Stimulated activated CD8-positive, alpha-beta memory T cell treated with anti-CD3 and anti-CD28 coated beads, Interleukin-2, amount 100 ng/mL, for 1 hour (primary cell): Measurements from ENCODE around the gene CDH13.

ENCODE experiments used
- DNase-seq, 2 donors: peaks; one replicate each; pipeline ENCODE4 v3.0.0-alpha.2; 2020; ENCODE audit warnings: low read depth in 2 of 2

Gene CDH13

DNA sequence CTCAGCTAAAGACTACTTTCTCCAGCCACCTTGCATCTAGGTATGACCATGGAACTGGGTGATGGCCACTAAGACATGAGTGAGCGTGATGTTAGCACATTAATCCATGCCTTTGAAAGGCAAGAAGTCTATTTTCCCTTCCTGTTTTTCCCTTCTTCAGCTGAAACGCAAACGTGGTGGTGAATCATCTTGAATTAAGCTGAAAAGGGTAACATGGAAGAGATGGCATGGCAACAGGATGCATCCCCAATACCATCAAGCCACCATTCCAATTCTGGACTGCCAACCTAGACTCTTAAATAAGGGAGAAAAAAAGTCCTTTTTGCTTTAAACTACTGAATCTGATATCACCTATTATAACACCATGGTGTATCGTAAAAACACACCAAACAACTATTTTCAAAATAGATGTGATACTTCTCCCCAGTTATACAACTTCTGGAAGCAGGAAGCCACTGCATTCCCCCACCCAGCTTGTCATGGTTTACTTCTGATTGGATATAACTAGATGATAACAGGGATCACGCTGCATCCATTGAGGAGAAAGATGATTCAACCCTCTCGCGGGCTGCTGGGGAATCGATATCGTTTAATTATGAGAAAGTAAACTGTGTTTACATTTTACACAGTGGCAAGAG lies 368.6 kb downstream of the CDH13 start:
- no peak for DNase-seq

DNA sequence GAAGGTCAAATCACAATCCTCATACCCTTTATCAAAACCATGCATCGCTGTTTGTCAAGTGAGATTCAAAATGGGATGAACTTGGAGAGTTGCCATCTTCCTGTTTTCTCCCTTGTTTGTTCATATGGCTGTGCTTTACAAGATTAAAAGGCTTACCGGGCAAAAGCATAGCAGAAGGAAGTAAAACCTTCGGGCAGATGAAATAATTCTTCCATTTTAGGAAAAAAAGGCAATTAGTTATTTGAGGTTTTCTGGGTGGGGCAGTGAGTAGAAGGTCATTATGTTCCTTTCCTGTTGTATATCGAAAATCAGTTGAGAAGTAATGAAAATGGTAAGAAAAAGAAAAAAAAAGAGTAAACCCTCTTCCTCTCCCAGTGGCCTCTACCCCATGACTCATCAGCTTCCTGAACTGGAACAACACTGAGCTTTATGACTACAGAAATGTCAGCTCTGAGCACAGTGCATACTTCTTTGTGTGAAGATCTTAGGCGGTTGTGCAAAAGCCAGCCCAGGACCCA lies 369.2 kb downstream of the CDH13 start:
- DNase-seq = no peak

DNA sequence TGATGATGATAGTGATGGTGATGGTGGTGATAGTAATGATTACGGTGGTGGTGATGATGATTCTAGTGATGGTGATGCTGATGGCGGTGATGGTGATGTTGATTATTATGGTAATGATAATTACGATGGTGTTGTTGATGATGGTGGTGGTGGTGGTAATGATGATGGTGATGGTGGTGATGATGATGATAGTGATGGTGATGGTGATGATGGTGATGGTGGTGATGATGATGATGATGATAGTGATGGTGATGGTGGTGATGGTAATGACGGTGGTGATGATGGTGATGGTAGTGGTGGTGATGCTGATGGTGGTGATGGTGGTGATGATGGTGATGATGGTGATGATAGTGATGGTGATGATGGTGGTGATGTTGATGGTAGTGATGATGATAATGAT lies 370.0 kb downstream of the CDH13 start:
- no peak for DNase-seq

DNA sequence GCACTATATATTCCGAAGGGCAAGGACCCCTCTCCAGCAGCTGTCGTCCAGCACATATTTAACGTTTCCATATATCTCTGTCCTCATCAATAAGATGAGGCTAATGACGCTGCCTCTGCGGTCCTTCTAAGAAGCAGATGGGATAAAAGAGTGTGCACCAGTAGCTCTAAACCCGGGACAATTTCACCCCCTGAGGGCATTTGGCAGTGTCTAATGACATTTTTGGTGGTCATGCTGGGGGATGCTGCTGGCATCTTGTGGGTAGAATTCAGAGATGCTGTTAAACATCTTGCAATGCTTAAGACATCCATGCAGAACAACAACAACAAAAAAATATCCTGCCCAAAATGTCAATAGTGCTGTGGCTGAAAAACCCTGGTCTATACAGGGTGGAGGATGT lies 372.9 kb downstream of the CDH13 start:
- no peak for DNase-seq

DNA sequence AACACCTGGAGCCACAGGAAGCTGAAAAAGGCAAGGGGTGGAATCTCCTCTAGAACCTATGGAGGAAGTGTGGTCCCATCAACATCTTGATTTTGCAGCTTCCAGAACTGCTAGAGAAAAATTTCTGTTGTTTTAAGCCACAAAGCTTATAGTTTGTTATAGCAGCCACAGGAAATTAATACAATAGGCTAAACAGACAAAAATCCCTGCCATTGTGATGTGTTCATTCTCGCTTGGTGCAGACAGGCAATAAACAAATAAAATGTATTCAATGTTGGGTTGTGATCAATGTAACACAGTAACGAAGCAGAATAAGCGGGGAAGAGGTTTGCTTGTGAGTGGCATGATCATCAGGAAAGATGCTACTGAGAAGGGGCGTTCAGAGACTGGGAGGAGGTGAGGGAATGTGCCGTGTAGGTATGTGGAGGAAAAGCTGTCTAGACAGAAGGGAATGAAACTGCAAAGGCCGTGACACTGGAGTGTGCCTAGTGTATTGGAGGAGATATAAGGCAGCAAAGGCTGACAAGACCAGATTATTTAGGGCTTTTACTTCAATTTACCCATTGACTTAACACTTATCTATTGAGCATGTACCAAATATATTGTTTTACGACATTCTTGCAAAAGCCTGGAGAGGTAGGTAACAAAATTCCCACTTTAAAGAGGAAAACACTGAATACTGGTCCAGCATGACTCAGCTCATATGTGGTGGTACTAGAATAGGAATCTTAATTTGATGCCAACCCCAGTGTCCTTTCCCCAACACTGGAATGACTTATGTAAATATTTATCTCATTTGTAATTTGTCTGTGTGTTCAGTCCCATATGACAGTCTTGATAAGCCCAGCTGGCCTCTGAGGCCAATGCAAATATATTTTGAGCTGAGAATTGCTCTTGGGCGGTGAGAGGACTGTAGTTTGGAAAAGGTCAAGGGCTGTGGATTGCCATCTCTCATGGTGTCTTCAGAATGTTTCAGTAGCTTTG lies 375.9 kb downstream of the CDH13 start:
- DNase-seq = no peak

DNA sequence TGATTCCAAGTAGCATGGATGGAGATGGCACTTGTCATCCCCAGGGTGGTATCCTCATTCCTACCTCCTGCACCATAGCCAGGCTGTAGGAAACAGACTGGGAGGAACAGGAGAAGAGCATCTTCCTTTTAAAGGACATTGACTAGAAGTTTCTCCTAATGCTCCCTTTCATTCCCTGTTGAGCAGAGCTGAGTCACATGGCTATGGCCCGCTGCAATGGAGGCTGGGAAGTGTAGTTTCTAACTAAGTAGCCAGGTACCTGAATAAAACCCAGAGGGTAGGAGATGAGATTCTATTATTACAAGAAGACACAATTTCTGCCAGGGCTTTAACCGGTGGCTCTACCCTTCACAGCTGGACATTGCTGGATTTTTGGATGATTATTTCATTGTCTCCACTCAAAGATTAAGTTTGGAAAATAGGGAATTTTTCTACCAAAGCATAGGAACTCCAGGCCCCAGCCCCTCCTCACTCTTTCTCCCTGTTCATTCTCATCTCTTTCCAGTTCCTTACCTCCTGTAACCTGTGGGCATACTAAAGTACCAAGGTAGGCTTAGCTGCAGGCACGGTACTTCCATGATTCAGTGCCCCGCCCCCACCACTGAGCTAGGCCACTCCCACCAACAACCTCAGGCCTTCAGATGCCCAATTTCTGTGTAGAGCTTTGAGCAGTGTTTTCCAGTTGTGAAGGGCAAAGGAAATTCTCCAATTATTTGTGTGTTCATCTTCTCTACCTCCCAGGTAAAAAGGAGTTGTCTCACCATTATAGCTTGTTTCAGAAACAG lies 378.3 kb downstream of the CDH13 start:
- no peak for DNase-seq

DNA sequence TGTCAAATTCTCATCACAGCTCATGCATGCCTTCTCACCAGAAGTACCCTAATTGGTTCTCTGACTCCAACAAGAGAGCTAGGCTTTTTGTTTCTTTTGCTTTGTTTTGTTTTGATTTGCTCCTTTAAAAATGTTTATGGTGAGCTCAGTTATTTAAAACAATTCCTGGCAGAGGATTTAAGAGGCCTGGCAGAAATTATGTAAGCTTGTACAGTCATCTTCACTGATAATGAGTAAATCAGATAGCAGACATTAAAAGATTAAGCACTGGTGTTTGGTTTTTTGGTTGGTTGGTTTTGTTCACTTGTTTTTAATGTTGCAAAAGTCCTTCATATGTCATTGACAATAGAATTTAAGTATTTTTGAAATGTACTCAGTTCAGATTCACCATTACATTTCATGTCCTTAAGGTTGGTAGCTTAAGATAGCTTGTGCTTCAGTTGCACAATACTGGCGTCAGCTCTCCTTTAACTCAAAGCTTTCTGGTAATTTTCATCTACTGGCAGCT lies 378.9 kb downstream of the CDH13 start:
- no peak for DNase-seq

DNA sequence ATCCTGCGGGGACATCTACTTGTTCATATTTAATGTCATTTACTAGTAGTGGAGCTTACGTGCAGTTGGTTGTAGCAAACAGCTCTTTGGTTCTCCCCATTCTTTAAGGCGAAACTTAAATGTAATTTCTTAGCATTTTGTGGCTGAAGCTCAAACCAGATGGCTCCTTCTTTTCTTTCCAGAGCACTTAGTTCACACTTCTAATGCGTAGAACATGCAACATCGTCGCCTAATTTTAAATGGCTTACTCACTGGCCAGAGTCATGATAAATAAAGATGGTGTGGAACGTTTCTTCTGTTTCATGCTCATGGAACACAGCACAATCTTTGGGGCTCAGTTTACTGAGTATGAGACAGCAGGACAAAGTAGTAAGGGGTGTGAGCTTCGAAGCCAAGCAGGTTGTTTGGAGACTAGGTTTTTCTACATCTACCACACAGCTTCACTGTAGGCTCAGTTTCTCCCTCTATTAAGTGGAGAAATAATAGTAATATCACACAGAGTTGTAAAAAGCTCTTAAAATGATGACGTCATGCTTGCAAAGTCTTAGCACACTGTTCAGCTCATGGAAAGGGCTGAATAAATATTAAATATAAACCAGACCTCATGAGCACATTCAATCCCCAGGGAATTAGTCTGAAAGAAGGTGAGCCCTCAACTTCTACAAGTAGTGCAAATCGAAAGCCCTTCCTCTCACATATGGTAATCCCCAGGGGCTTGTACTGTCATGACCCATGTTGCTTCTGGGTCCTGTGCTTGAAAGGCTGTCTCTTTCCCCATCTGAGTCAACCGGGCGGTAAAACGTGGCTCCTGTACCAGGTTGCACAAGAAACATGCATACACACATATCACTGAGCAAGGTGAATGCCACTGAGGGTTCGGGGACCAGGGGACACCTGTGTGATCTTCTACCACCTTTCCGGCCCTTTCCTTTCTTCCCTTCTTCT lies 384.3 kb downstream of the CDH13 start:
- DNase-seq = no peak

DNA sequence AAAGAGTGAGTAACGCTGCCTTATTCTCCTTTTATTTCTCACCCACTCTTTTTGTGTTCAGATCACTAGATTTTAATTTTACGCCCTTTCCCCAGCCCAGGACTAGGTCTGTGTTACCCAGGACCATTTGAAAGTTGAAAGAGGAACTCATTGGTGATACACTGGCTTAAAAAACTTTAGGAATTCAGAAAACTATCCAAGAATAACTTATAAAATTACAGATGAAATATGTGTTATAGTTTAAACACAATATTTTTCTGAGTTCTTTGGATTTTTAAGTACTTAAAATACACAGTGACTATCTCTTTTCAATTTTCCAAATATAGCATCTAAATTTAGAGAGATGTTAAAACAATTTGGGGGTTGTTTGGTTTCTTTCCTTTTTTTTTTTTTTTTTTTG lies 385.2 kb downstream of the CDH13 start:
- no peak for DNase-seq

DNA sequence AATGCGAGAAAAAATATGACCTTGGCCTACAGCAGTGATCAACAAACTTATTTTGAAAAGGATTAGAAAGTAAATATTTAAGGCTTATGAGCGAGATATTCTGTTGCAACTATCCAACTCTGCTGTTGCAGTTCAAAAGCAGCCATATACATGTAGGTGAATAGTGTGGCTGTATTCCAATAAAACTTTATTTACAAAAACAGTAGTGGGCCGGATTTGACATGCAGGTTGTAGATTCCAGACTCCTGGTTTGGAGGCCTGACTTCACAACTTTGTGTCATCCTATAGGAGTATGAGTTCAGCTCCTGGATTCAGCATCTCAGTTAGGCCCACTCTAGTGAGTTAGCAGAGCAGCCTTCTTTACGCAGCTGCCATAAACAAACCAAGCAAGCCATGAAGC lies 386.3 kb downstream of the CDH13 start:
- no peak for DNase-seq

DNA sequence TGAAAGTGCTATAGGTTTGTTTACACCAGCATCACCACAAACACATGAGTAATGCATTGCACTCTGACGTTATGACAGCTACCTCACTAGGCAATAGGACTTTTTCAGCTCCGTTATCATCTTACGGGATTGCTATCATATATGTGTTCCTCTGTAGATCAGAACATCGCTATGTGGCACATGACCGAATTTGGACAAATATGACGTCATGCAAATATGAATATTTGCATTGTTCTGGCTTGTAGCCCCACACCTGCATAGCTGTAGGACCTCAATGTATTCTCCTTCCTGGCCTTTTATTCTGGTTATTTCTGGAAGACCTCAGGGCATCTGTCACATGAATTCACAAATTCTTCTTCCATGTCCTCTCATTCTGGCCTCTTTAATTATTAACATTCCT lies 393.2 kb downstream of the CDH13 start:
- no peak for DNase-seq

DNA sequence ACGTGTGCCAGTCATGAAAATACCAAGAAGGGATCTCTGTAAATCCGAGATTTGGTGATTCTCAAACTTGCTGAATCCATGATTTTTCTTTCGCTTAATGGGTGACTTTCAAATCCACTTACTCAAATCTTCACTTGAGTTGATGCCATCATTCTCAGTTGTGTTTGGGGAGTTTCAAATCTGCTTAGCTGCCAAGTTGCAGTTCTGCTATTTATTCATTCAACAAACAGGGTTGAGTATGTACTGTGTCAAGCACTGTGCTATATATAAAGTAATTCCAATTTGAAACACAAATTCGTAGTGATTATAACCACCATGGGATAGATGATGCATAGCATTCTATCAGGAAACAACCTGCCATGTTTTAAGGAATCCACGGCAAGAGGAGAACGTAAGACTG lies 394.3 kb downstream of the CDH13 start:
- no peak for DNase-seq

DNA sequence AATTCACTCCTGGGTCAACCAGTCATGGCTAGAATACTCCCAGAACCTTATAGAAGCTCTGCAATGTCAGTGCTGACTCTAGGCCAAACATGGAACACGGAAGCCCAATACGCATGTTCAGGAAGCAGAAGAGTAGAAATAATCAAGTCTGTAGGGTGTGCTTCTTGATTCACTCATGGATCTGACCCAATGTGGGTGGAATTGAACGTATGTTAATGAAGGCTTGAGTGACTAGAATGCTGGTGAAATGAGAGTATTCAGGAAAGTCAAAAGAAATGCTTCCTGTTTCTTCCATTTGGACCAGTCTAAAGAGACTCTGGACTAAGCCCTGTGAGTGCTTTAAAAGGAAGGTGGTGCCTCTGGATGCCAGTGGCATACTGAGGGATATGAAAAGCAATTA lies 395.0 kb downstream of the CDH13 start:
- DNase-seq = no peak

DNA sequence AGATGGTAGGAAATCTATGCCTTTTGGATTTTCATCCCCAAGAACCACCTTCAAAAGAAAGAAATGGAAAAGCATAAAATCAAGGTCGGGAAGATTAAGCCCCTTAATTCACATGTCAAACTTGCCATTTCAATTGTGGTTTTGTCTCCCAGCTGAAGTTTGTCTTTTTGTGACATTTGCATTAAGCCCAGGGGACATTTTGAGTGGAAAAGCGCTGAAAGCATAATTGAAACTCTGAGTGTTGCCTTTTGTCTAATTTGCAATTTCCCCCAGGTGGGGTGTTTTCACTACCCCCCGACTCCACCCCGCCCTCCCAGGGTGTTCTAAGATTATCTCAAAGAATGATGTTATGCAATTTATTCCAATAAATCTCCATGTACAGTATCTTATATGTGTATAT lies 396.2 kb downstream of the CDH13 start:
- DNase-seq = no peak

DNA sequence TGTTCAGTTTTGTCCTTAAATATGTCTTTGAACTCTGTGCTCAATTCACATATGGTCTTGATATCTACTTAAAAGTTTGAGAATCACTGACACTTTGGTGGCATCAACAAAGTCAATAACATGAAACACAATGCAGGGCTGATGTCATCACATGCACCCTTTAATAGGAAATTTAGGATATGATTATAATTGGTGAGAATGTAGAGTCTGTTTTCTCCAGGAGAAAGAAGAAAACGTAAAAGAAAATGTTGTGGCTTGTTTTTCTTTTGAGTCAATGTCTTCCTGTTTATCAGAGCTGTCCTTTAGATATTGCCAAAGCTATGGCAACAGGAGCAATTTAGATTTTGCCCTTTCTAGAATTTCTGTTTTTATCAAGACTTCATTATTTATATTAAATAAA lies 396.9 kb downstream of the CDH13 start:
- no peak for DNase-seq

DNA sequence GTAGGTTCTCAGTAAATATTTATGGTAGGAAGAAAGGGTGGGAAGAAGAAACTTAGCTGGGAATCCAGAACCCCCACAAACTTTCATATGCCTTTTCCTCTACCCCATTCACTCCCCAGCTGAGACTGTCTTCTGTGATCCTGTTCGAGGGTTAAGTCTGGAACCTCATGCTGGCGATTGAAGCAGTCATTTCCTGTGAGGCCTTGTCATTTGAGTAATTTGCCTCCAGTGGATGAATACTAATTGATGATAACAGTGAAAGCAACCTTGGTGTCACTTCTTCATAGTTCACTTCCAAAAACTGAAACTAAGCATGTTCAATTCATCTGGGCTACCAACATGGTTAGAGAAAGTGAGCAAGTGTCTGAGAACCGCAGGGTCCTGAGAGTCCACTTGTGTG lies 401.2 kb downstream of the CDH13 start:
- DNase-seq = no peak

DNA sequence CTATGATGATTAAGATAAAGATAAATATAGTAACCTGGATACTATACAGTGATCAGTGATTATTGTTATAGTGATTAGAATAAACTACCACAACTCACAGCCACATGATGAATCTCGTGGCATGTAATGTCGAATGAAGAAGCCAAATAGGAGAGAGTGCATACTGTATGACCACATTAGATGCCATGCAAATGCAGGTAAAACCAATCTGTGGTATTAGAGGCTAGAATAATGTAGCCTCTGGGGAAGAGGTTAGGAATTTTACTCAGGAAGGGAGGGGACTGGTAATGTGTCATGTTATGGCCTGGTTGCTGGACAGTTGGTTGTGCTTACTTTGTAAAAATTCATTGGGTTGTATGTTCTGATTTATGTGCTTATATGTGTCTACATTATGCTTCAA lies 402.7 kb downstream of the CDH13 start:
- DNase-seq = no peak

DNA sequence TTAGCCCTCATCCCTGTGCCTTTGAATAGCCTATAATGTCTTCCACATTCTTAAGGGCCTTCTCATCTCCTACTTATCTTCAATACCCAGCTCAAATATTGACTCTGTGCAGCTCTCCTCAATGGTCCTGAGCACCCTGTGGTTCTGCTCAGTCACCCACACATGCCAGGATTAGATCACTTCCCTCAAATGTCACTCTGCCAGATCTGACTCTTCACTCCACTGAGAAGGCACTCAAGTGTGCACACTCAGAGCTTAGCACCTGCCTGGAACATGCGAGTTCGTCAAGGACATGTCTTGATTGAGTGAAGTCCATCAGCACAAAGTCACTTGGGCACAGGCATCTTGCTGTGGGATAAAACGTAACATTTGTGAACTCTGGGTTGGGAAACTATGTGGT lies 404.8 kb downstream of the CDH13 start:
- DNase-seq = no peak

DNA sequence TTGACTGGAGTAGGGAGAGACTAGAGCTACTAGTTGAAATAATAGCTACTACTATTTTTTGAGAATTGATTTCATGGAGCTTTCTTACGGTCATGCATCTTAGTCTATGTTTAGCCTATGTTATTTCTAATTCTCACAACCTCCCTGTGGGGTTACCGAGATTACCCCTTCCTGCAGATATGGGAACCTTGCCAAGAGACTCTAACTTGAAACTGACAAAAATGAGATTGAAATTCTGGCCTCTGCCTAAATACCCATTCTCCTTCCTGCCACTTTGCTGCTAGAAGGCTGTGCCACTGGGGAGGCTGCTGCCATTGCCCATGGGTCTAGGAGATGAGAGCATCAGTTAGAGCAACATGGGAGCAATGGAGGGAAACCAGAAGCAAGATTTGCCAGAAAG lies 410.3 kb downstream of the CDH13 start:
- DNase-seq = no peak

DNA sequence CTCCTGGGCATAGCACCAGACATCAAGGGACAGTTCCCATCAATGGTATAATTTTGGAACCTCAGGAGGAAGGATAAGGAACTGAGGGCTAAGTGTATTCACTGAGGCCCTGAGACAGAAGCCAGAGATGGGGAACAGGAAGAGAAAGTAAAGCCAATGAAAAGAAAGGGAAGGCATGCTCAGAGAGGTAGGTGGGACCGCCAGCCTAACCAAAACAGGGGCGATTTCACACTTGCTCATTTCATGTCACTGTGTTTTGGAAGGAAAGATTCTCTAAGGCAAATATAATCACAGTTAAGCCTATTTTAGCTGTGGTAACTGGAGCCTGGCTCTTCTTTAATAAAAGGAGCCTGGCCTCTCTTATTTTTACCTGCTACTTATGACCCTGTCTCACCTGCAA lies 411.1 kb downstream of the CDH13 start:
- no peak for DNase-seq

DNA sequence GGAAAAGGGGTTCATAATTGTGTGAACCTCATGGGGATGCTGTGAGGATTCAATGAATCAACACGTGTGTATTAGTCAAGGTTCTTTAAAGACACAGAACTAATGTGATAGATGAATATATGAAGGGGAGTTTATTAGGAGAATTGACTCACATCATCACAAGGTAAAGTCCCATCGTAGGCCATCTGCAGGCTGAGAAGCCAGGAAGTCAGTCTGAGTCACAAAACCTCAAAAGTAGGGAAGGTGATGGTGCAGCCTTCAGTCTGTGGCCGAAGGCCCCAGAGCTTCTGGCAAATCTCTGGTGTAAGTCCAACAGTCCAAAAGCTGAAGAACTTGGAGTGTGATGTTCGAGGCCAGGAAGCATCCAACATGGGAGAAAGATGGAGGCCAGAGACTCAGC lies 413.4 kb downstream of the CDH13 start:
- no peak for DNase-seq
